Osteoblast (primary cell): ENCODE measurements around the gene PRPF40B. TPM values are rescaled to one million over a fixed set of nuclear protein-coding genes. Genes with fewer than 3 reads are reported as not detected.

Source experiments
- DNase-seq: peaks from one replicate; pipeline ENCODE4 v3.0.0; 2011; ENCODE audit warnings: low spot score, mixed read lengths; ENCODE audit not compliant: insufficient read length; ENCODE audit errors: missing footprints
- H2AFZ ChIP-seq: 2 replicates; pipeline ENCODE4 v1.6.0; 2011; ENCODE audit warnings: mild to moderate bottlenecking, low read length
- H3K27ac ChIP-seq: 2 replicates; pipeline ENCODE4 v1.5.1; 2011; ENCODE audit warnings: mild to moderate bottlenecking, low read depth, low read length, moderate library complexity
- H3K27me3 ChIP-seq: 2 replicates; pipeline ENCODE4 v1.6.0; 2012; ENCODE audit warnings: mild to moderate bottlenecking, control low read depth, inconsistent platforms, low read length, moderate library complexity; ENCODE audit not compliant: insufficient read depth
- H3K36me3 ChIP-seq: 2 replicates; pipeline ENCODE4 v1.5.1; 2011; ENCODE audit warnings: mild to moderate bottlenecking, low read length, control low read depth, moderate library complexity; ENCODE audit not compliant: insufficient read depth
- H3K4me1 ChIP-seq: 2 replicates; pipeline ENCODE4 v1.5.1; 2011; ENCODE audit warnings: mild to moderate bottlenecking, low read length, control low read depth, moderate library complexity; ENCODE audit not compliant: insufficient read depth
- H3K4me2 ChIP-seq: 2 replicates; pipeline ENCODE4 v1.6.0; 2011; ENCODE audit warnings: mild to moderate bottlenecking, low read length; ENCODE audit not compliant: insufficient read depth
- H3K4me3 ChIP-seq: fragments of 200-600 bp; sonication (generic); 3 replicates; pipeline ENCODE4 v1.5.1; 2012; ENCODE audit warnings: mild to moderate bottlenecking, low read length, inconsistent platforms; ENCODE audit not compliant: insufficient read depth
- H3K79me2 ChIP-seq: 2 replicates; pipeline ENCODE4 v1.6.0; 2012; ENCODE audit warnings: mild to moderate bottlenecking, low read length, control low read depth, inconsistent platforms; ENCODE audit not compliant: insufficient read depth
- H3K9me3 ChIP-seq: 2 replicates; pipeline ENCODE4 v1.5.1; 2011; ENCODE audit warnings: low read depth, low read length, control low read depth
- H4K20me1 ChIP-seq: 2 replicates; pipeline ENCODE4 v1.6.0; 2012; ENCODE audit warnings: mild to moderate bottlenecking, low read length, control low read depth; ENCODE audit not compliant: insufficient read depth
- CTCF ChIP-seq: IDR thresholded peaks from 2 replicates; pipeline ENCODE4 v1.5.1; 2011; ENCODE audit warnings: mild to moderate bottlenecking, low read depth, low read length, moderate library complexity; ENCODE audit errors: extremely low read depth
- total RNA-seq: library from RNA; depleted of rRNA; stranded (reverse); fragments of >200 nt; gene quantifications from 2 replicates; pipeline ENCODE4 v1.2.3, GENCODE V29; 2012

Gene PRPF40B
- 11.6 and 12.4 TPM in 2 replicates for total RNA-seq

DNA sequence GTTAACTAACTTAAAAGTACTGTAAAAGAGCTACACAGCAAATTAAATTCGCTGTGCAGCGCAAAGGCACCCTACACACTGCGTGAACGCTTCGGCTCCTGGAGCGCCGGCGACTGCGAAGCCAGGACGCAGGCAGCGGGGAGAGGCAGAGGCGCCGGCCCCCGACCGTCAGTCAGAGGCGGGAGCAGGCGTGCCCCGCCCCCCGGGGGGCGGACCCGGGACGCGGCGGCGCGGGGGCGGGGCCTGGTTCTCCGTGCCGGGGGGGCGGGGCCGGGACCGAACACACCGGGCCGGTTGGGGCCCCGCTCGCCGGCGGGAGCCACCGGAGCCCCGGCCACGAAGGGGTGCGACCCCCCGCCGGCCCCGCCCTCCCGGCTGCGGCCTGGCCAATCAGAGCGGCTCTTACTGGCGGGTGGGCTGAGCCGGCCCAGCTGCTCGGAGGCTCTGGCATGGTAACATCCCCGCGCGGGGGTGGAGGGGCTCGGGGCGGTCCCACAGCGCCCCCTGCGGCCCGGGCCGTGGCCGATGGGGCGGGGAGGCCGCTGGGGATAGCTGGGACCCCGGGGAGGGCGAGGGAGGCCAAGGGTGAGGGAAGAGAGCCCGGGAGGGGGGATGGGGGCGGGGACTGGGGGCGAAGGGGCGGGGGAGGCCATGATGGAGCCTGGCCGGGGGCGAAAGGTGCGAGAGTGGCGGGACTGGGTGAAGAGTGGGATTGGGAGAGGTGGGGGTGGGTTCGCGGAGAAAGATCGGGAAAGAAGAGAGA is at the start of gene PRPF40B:
Gene PRPF40B, plus strand, starts transcription at position 420 of the 763 bp plus-strand sequence. Its CDS starts 30 bp downstream, at position 450.
- peak within 1 kb of the TSS; percentile 51 for H3K27ac ChIP-seq
- peak within 1 kb of the TSS; percentile 78 for H3K4me3 ChIP-seq
- H3K79me2 ChIP-seq: no peaks in the 10 kb centered on the region
- H3K4me2 ChIP-seq: peak within 1 kb of the TSS; percentile 90
- peaks cover 5% of the 10 kb centered on the region for H3K27me3 ChIP-seq
- peak; percentile 31 for TF ChIP-seq CTCF
- peaks cover 11% of the 10 kb centered on the region for H4K20me1 ChIP-seq
- no peaks in the 10 kb centered on the region for H3K9me3 ChIP-seq
- no peaks in the 10 kb centered on the region for H3K36me3 ChIP-seq
- peaks cover 35% of the 10 kb centered on the region for H3K4me1 ChIP-seq
- peak within 1 kb of the TSS; percentile 76 for H2AFZ ChIP-seq
- peak; percentile 99 for DNase-seq

DNA sequence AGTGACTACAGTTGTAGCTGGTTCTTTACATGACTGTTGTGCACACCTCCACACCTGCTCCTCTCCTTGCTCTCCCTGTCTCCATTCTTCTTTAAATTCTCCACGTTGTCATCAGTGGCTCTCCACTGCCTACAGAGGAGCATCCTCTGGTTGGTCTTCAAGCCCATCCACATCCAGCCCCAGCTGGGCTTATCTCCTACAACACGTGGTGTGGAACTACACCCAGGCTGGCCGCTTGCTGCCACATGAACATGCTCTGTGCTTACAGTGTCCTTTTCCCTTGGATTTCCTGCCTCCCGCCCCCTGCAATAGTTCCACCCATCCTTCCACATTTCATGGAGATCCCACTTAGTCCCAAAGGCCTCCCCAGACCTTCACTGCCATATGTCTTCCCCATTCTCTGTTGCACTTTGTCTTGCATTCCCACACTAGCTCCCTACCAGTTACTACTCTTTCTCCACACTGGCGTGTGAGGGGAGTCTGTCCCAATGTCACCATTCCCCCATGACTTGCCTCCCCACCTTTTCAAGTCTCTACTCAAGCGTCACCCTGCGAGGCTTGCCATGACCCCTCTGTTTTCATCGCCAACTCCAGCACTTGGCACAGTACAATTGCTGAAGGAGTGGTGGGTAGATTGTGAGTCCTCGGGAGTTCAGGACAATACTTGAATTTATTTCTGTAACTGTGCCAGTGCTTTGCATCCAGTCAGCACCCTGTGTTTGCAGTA is 45.6 kb upstream of the PRPF40B start:
- DNase-seq: no peak
- no peak for TF ChIP-seq CTCF
- Histone ChIP-seq H3K36me3 (no peaks in the 10 kb centered on the region), H4K20me1 (peaks cover 16% of the 10 kb centered on the region), H3K4me1 (no peaks in the 10 kb centered on the region), H3K27me3 (no peaks in the 10 kb centered on the region), H3K79me2 (peaks cover 4% of the 10 kb centered on the region), H3K9me3 (no peaks in the 10 kb centered on the region), H2AFZ (no peak overlapping the region), H3K4me2 (no peak overlapping the region), H3K27ac (no peak overlapping the region), H3K4me3 (no peak overlapping the region)

DNA sequence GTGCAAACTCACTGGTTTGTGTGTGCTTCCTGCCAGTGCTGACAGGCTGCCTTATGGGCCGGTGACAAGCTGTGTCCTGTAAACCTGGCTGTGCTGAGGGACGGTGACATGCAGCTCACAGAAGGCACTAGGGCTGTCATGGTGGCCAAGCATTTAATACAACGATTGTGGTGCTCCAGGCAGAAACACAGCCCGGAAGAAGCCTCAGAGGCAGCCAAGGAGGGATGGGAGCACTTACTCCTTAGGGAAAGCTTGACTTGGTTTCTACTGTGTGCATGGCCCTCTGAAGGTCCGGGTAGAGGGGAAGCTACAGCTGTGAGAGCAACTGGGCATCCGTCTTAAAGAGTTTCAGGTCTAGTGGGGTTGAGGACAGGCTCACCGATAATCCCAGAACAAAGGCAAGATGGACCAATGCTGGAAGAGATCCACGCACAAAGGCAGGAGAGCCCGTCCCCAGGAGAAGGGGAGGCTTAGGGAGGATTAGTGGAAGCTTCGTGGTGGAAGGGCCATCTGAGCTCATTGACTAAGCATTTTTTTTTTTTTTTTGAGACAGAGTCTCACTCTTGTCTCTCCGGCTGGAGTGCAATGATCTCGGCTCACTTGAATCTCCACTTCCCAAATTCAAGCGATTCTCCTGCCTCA is 44.8 kb upstream of the PRPF40B start:
- no peak for DNase-seq
- Histone ChIP-seq H3K27ac (no peak overlapping the region), H3K9me3 (no peaks in the 10 kb centered on the region), H3K36me3 (no peaks in the 10 kb centered on the region), H3K79me2 (peaks cover 4% of the 10 kb centered on the region), H3K4me1 (no peaks in the 10 kb centered on the region), H3K4me2 (no peak overlapping the region), H3K27me3 (no peaks in the 10 kb centered on the region), H4K20me1 (peaks cover 16% of the 10 kb centered on the region), H3K4me3 (no peak overlapping the region), H2AFZ (no peak overlapping the region)
- TF ChIP-seq CTCF: no peak
